DND-41 (cell line): Measurements from ENCODE around the gene TUBB.
A peak's percentile ranks its signal among the peaks of the same experiment; 100 is the strongest.

Source experiments
- ATAC-seq: fragments of 200-7000 bp; cut with Tn5 transposase; 3 replicates; pipeline ENCODE4 v1.9.1; 2021; ENCODE audit warnings: low read depth; ENCODE audit not compliant: insufficient read depth
- DNase-seq: peaks from one replicate; pipeline ENCODE4 v3.0.0-alpha.2; 2020
- H2AFZ ChIP-seq: 2 replicates; pipeline ENCODE4 v1.6.0; 2012; ENCODE audit warnings: low read depth, low read length
- H3K27ac ChIP-seq: 2 replicates; pipeline ENCODE4 v1.5.1; 2012; ENCODE audit warnings: low read length, inconsistent platforms
- H3K27me3 ChIP-seq: fragments of 200-600 bp; sonication (generic); 2 replicates; pipeline ENCODE4 v1.6.0; 2012; ENCODE audit warnings: low read length, mild to moderate bottlenecking, inconsistent platforms; ENCODE audit not compliant: insufficient read depth, poor library complexity
- H3K36me3 ChIP-seq: 2 replicates; pipeline ENCODE4 v1.5.1; 2012; ENCODE audit warnings: low read length, inconsistent platforms; ENCODE audit not compliant: insufficient read depth
- H3K4me1 ChIP-seq: 2 replicates; pipeline ENCODE4 v1.5.1; 2012; ENCODE audit warnings: mild to moderate bottlenecking, low read length; ENCODE audit not compliant: insufficient read depth
- H3K4me2 ChIP-seq: 2 replicates; pipeline ENCODE4 v1.6.0; 2012; ENCODE audit warnings: mild to moderate bottlenecking, moderate library complexity, low read length, inconsistent platforms; ENCODE audit not compliant: insufficient read depth
- H3K4me3 ChIP-seq, 2 experiments: fragments of 200-600 bp in 1 of 2; shearing (Covaris generic) in 1 of 2; 2 replicates each; pipeline ENCODE4 v1.5.1; 2012 to 2016; ENCODE audit warnings: inconsistent platforms in 2 of 2, low read length in 2 of 2, mild to moderate bottlenecking in 2 of 2, low read depth in 1 of 2, moderate library complexity in 1 of 2
- H3K79me2 ChIP-seq: 2 replicates; pipeline ENCODE4 v1.6.0; 2012; ENCODE audit warnings: low read length, inconsistent platforms; ENCODE audit not compliant: insufficient read depth
- H3K9ac ChIP-seq: 2 replicates; pipeline ENCODE4 v1.6.0; 2012; ENCODE audit warnings: low read depth, mild to moderate bottlenecking, inconsistent platforms, low read length, moderate library complexity
- H3K9me3 ChIP-seq: 2 replicates; pipeline ENCODE4 v1.5.1; 2012; ENCODE audit warnings: low read length, moderate library complexity, mild to moderate bottlenecking, inconsistent platforms; ENCODE audit not compliant: insufficient read depth, severe bottlenecking
- H4K20me1 ChIP-seq: 2 replicates; pipeline ENCODE4 v1.6.0; 2012; ENCODE audit warnings: low read length; ENCODE audit not compliant: insufficient read depth
- CTCF ChIP-seq: IDR thresholded peaks from 2 replicates; pipeline ENCODE4 v1.5.1; 2012; ENCODE audit warnings: borderline replicate concordance, low read length, moderate library complexity, mild to moderate bottlenecking; ENCODE audit not compliant: poor library complexity, severe bottlenecking; ENCODE audit errors: extremely low read depth
- EZH2 ChIP-seq: IDR thresholded peaks from 3 replicates; pipeline ENCODE4 v1.6.1; 2012; ENCODE audit warnings: borderline replicate concordance, low read depth, mild to moderate bottlenecking, moderate library complexity, low read length, inconsistent platforms; ENCODE audit not compliant: severe bottlenecking

TUBB gene

DNA sequence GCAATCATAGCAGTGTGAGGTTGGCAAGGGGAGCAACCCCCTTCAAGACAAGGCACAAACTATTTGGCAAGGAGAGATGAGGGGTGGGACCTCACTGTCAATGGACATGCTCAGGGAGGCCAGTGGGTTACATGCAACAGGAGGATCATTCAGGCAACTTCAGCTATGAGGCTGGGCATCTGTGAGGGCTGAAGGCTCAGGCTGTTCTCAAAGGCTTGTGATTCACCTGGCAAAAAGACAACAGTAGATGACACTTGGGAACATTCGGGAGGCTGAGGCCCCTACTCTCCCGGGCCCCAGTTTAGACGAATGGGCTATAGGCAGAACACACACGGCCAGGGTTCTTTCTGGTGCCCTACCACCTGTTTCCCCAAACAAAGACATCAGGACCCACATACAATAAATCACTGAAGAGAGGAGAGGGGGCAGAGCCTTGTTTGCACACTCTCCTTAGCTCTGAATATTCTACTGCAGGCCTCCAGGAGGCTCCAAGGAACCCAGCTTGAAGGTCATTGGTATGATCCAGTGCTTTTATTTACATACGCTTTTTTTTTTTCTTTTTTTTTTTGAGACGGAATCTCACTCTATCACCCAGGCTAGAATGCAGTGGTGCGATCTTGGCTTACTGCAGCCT, 7.9 kb downstream of the TUBB start:
- H3K27ac ChIP-seq = no peak overlapping the region
- H3K79me2 ChIP-seq = peaks cover 39% of the 10 kb centered on the region
- H3K36me3 ChIP-seq = peaks cover 78% of the 10 kb centered on the region
- no peak overlapping the region for H2AFZ ChIP-seq
- no peak for TF ChIP-seq CTCF
- TF ChIP-seq EZH2 = no peak
- H3K27me3 ChIP-seq = no peaks in the 10 kb centered on the region
- DNase-seq = peak; percentile 21
- 0 out of 3 replicates have a peak, but pooled peaks have one; percentile 4 for ATAC-seq
- H3K4me2 ChIP-seq = no peak overlapping the region
- no peak overlapping the region for H3K9ac ChIP-seq
- H3K4me3 ChIP-seq = no peak overlapping the region
- peaks cover 44% of the 10 kb centered on the region for H4K20me1 ChIP-seq
- H3K4me1 ChIP-seq = peaks cover 20% of the 10 kb centered on the region
- no peaks in the 10 kb centered on the region for H3K9me3 ChIP-seq

GRCh38 chr6:30730601-30731435, 10.7 kb downstream of the TUBB start:
- H3K4me2 ChIP-seq = no peak overlapping the region
- no peaks in the 10 kb centered on the region for H3K9me3 ChIP-seq
- no peak overlapping the region for H3K9ac ChIP-seq
- no peaks in the 10 kb centered on the region for H3K27me3 ChIP-seq
- peaks cover 15% of the 10 kb centered on the region; the same call in 1 of the 2 replicates for H3K79me2 ChIP-seq
- H2AFZ ChIP-seq = no peak overlapping the region
- peak; percentile 65 for DNase-seq
- peaks cover 18% of the 10 kb centered on the region for H4K20me1 ChIP-seq
- ATAC-seq = peak; percentile 44
- TF ChIP-seq CTCF (peak; percentile 73), EZH2 (no peak)
- peaks cover 70% of the 10 kb centered on the region for H3K36me3 ChIP-seq
- no peak overlapping the region for H3K27ac ChIP-seq
- H3K4me3 ChIP-seq = no peak overlapping the region
- no peaks in the 10 kb centered on the region for H3K4me1 ChIP-seq

- Histone ChIP-seq H3K4me2 (no peak overlapping the region), H3K4me1 (peaks cover 8% of the 10 kb centered on the region), H3K79me2 (peaks cover 20% of the 10 kb centered on the region), H3K27me3 (no peaks in the 10 kb centered on the region), H3K36me3 (peaks cover 72% of the 10 kb centered on the region), H3K27ac (no peak overlapping the region), H3K9me3 (no peaks in the 10 kb centered on the region), H2AFZ (no peak overlapping the region), H3K9ac (no peak overlapping the region), H3K4me3 (no peak overlapping the region), H4K20me1 (peaks cover 14% of the 10 kb centered on the region)
- TF ChIP-seq EZH2 (no peak), CTCF (no peak)
- DNase-seq = no peak
- ATAC-seq = no peak
These were observed 12.2 kb downstream of the TUBB start for GRCh38 chr6:30732237-30732943.
